DOHH2 (cell line): Measurements from ENCODE around the gene PRAME.

Experiments
- H3F3A ChIP-seq: fragments of 200-600 bp; sonication (generic), shearing (Covaris generic); 2 replicates; pipeline ENCODE4 v1.6.0; 2016; ENCODE audit warnings: antibody characterized with exemption, mild to moderate bottlenecking; ENCODE audit not compliant: control insufficient read depth, insufficient read depth
- H3K27ac ChIP-seq: fragments of 200-600 bp; sonication (generic); 2 replicates; pipeline ENCODE4 v1.5.1; 2014; ENCODE audit warnings: low read depth, mild to moderate bottlenecking, low read length, moderate library complexity
- H3K27me3 ChIP-seq: fragments of 200-600 bp; sonication (generic); 2 replicates; pipeline ENCODE4 v1.6.1; 2014; ENCODE audit warnings: mild to moderate bottlenecking, low read length, mixed read lengths; ENCODE audit not compliant: control insufficient read depth
- H3K36me3 ChIP-seq: fragments of 200-600 bp; sonication (generic); 2 replicates; pipeline ENCODE4 v1.6.1; 2014; ENCODE audit warnings: mild to moderate bottlenecking, low read length, moderate library complexity, mixed read lengths; ENCODE audit not compliant: control insufficient read depth
- H3K4me1 ChIP-seq: fragments of 200-600 bp; sonication (generic); 2 replicates; pipeline ENCODE4 v1.6.1; 2014; ENCODE audit warnings: mild to moderate bottlenecking, low read length, mixed read lengths; ENCODE audit not compliant: control insufficient read depth
- H3K4me2 ChIP-seq: fragments of 200-600 bp; sonication (generic); 2 replicates; pipeline ENCODE4 v1.6.0; 2014; ENCODE audit warnings: mild to moderate bottlenecking, low read length, moderate library complexity
- H3K4me3 ChIP-seq: fragments of 200-600 bp; sonication (generic); 2 replicates; pipeline ENCODE4 v1.5.1; 2014; ENCODE audit warnings: mild to moderate bottlenecking, low read length, mixed read lengths
- H3K79me2 ChIP-seq: fragments of 200-600 bp; sonication (generic); 2 replicates; pipeline ENCODE4 v1.6.1; 2014; ENCODE audit warnings: mild to moderate bottlenecking, low read length, mixed read lengths; ENCODE audit not compliant: control insufficient read depth
- H3K9me2 ChIP-seq: fragments of 200-600 bp; sonication (generic); replicated peaks from 2 replicates; pipeline ENCODE4 v1.6.1; 2014; ENCODE audit warnings: mild to moderate bottlenecking, low read length, mixed read lengths; ENCODE audit not compliant: control insufficient read depth
- H3K9me3 ChIP-seq: fragments of 200-600 bp; sonication (generic); 2 replicates; pipeline ENCODE4 v1.6.1; 2014; ENCODE audit warnings: antibody characterized with exemption, low read length, mixed read lengths; ENCODE audit not compliant: control insufficient read depth, insufficient read depth
- H4K20me1 ChIP-seq: fragments of 200-600 bp; sonication (generic); 2 replicates; pipeline ENCODE4 v1.6.0; 2014; ENCODE audit warnings: low read depth, mild to moderate bottlenecking, antibody characterized with exemption, low read length, moderate library complexity; ENCODE audit not compliant: control insufficient read depth, insufficient read depth
- EZH2phosphoT487 ChIP-seq: fragments of 200-600 bp; sonication (generic); IDR thresholded peaks from 2 replicates; pipeline ENCODE4 v1.6.1; 2017; ENCODE audit warnings: borderline replicate concordance, mild to moderate bottlenecking, antibody characterized with exemption, low read length, moderate library complexity, mixed read lengths
- TF ChIP-seq, protein P1 (sequence below): fragments of 200-600 bp; sonication (generic); IDR thresholded peaks from one replicate; pipeline ENCODE4 v1.5.1; 2014; ENCODE audit warnings: antibody characterized with exemption, mild to moderate bottlenecking, low read depth, low read length; ENCODE audit not compliant: poor library complexity, severe bottlenecking

PRAME gene

DNA sequence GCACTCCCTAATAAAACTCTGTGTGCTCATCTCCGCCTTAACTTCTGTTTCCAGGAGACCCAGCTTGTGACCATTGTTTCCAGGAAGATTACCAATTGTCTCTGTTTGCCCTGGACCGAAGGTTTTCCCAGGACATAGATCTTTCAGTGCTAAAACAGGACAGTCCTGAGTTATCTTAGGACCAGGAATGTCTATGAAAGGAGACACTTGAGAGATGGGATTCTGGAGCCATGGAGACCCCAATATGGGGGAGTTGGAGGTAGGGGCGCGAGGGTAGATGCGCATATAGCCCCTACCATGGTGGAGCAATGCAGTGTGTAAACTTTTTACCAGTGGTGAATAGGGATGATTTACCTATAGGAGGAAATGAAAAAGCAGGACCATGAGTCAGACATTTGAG lies 10.2 kb upstream of the PRAME start:
- Histone ChIP-seq H3K4me2 (no peak overlapping the region), H3F3A (no peaks in the 10 kb centered on the region), H3K27ac (no peak overlapping the region), H3K9me3 (no peaks in the 10 kb centered on the region), H3K4me3 (no peak overlapping the region), H4K20me1 (no peaks in the 10 kb centered on the region), H3K27me3 (peaks cover 4% of the 10 kb centered on the region), H3K4me1 (no peaks in the 10 kb centered on the region), H3K79me2 (no peaks in the 10 kb centered on the region), H3K9me2 (no peaks in the 10 kb centered on the region), H3K36me3 (no peaks in the 10 kb centered on the region)
- TF ChIP-seq, protein P1, sequence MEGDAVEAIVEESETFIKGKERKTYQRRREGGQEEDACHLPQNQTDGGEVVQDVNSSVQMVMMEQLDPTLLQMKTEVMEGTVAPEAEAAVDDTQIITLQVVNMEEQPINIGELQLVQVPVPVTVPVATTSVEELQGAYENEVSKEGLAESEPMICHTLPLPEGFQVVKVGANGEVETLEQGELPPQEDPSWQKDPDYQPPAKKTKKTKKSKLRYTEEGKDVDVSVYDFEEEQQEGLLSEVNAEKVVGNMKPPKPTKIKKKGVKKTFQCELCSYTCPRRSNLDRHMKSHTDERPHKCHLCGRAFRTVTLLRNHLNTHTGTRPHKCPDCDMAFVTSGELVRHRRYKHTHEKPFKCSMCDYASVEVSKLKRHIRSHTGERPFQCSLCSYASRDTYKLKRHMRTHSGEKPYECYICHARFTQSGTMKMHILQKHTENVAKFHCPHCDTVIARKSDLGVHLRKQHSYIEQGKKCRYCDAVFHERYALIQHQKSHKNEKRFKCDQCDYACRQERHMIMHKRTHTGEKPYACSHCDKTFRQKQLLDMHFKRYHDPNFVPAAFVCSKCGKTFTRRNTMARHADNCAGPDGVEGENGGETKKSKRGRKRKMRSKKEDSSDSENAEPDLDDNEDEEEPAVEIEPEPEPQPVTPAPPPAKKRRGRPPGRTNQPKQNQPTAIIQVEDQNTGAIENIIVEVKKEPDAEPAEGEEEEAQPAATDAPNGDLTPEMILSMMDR: no peak
- no peak for TF ChIP-seq EZH2phosphoT487

DNA sequence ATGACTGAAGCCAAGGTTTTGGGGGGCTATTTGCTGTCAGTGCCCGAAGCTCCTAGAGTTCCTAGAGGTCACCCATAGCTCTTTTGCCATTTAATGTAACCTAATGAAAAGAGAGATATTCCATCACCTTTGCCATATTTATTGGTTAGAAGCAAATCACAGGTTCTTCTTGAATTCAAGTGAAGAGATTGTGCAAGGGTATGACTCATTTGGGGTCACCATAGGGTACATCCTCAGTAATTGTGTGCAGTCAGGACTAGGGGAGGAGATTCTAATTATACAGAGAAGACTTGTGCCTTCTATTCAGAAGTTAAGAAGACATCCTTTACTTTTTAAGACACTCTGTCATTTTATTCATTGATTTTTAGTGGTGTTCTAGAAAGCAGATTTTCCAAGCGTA lies 6.9 kb upstream of the PRAME start:
- Histone ChIP-seq H3K79me2 (no peaks in the 10 kb centered on the region), H3K9me2 (no peaks in the 10 kb centered on the region), H3K36me3 (no peaks in the 10 kb centered on the region), H3K27me3 (peaks cover 4% of the 10 kb centered on the region), H3K4me1 (no peaks in the 10 kb centered on the region), H4K20me1 (no peaks in the 10 kb centered on the region), H3K27ac (no peak overlapping the region), H3K4me3 (no peak overlapping the region), H3F3A (no peaks in the 10 kb centered on the region), H3K4me2 (no peak overlapping the region), H3K9me3 (no peaks in the 10 kb centered on the region)
- TF ChIP-seq, protein P1: no peak
- no peak for TF ChIP-seq EZH2phosphoT487

DNA sequence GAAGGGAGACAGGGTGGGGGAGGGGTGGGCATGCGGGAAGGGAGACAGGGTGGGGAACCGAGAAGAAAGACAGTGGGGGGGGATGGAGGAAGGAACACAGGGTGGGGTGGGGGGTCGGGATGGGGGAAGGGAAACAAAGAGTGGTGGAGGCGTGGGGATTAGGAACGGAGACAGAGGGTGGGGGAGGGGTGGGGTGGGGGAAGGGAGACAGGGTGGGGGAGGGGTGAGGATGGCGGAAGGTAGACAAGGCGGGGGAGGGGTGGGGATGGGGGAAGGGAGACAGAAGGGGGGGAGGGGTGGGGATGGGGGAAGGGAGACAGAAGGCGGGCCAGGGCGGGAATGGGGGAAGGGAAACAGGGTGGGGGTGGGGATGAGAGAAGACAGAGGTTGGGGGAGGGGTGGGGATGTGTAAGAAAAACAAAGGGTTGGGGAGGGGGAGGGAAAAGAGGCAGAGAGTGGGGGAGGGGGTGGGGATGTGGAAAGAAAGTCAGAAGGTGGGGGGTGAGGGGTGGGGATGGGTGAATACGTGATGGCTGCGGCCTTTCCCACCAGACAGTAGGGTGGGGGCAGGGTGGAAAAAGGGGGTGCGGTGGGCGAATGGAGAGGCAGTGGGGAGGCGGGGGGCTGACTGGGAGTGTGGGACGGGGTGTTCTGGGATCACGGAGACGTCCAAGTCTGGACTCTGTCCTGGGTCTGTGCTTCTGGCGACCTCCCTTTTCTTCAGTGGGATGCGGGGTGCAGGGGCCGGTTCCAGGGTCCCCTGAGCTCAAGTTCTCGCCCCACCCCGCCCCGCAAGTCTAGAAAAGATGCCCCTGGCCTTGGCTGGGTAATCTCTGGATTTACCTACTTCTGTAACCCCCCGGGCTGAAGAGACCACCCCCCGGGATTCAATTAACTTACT lies 744 bp downstream of the PRAME start:
- no peaks in the 10 kb centered on the region for H3F3A ChIP-seq
- H3K4me2 ChIP-seq: peak overlapping the region; percentile 57
- no peaks in the 10 kb centered on the region for H4K20me1 ChIP-seq
- no peaks in the 10 kb centered on the region for H3K27me3 ChIP-seq
- H3K27ac ChIP-seq: no peak overlapping the region
- H3K4me3 ChIP-seq: peak overlapping the region; percentile 40
- no peak for TF ChIP-seq EZH2phosphoT487
- TF ChIP-seq, protein P1: no peak
- no peaks in the 10 kb centered on the region for H3K9me3 ChIP-seq
- no peaks in the 10 kb centered on the region for H3K36me3 ChIP-seq
- no peaks in the 10 kb centered on the region for H3K79me2 ChIP-seq
- H3K4me1 ChIP-seq: peaks cover 15% of the 10 kb centered on the region
- no peaks in the 10 kb centered on the region for H3K9me2 ChIP-seq
